IPS DF 19.7 (cell line): ENCODE results near the gene HDAC4.

Experiments used
- DNase-seq: peaks from one replicate; pipeline ENCODE4 v3.0.0-alpha.2; 2013; ENCODE audit warnings: low read depth, low spot score

Gene HDAC4

DNA sequence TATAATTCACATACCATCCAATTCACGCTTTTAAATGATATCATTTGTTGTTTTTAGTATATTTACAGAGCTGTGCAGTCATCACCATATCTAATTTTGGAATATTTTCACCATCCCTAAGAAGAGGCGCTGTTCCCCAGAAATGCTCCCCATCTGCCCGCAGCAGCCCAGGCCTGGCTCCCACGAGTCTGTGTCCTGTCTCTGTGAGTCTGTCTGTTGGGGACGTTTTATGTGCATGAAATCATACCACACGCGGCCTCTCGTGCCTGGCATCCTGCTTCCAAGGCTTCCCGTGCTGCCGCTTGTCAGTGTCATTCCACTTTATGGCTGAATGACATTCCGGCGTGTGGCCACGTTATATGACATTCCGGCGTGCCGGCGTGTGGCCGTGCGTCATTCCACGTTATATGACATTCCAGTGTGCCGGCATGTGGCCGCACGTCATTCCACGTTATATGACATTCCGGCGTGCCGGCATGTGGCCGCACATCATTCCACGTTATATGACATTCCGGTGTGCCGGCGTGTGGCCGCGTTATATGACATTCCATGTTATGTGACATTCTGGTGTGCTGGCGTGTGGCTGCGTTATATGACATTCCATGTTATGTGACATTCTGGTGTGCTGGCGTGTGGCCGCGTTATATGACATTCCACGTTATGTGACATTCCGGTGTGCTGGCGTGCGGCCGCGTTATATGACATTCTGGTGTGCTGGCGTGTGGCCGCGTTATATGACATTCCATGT, 276.5 kb downstream of the HDAC4 start:
- DNase-seq = no peak

DNA sequence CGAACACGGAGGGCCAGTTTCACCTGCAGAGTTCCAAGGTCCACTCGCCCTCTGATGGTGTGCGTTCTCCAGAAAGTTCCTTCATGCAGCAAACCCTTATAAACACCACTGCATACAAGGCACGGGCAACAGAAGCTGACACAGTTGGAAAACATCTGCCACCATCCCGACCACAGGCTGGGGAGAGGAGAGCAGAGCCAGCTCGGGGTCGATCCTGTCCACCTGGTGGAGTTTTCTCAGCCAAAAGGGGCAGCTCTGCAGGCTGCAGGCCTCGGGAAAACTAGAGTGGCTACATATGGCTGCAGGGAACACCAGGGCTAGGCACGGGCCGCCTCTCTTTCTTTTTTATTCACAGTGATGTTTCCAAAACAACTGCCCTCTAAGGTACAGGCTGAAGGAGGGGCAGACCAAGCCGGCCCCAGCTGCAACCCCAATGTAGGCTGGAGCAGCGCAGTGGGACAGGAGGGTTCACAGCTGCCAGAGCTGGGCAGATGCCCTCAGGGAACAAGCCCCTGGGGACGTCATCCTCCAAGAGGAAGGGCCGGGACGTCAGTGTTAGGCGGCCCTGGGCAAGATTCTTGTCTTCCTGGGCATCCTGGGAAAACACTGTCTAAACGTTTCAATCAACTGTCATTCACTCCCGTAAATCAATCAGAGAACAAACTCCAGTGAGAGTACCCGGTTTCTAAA, 278.3 kb downstream of the HDAC4 start:
- DNase-seq = no peak

DNA sequence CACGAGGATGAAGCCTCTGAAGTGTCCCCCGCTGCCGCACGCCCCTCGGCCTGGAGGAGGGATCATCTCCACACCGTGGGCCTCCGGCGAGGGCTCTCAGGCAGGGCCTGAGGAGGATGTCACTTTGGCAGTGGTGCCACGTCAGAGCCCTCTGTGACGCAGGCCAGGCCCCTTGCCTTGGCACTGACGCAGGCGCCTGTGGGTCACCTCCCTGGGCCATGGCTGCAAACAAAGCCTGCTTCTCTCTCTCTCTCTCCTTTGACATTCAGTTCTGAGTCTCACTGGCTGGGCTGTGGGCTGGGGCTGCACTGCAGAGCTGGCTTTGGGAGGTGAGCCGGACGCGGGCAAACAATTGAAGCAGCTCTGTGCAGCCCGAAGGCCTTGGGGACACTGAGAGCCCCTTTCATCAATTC, 279.2 kb downstream of the HDAC4 start:
- no peak for DNase-seq

DNA sequence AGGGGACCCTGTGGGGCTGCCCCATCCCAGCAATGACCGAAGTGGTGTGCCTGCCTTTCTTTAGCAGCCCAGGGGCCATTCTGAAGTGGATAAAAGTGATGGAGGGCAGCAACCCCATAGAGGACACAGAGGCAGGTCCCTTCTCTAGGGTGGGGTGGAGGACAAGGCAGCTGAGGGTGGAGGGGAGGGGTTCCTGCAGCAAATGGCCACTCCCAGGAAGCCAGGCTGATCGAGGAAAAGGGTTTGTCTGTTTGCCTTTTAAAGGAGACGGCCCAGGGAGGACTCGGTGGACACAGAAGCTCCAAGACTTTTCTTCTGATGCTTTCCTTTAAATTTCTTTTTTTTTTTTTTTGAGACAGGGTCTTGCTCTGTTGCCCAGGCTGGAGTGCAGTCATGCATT, 280.2 kb downstream of the HDAC4 start:
- no peak for DNase-seq

DNA sequence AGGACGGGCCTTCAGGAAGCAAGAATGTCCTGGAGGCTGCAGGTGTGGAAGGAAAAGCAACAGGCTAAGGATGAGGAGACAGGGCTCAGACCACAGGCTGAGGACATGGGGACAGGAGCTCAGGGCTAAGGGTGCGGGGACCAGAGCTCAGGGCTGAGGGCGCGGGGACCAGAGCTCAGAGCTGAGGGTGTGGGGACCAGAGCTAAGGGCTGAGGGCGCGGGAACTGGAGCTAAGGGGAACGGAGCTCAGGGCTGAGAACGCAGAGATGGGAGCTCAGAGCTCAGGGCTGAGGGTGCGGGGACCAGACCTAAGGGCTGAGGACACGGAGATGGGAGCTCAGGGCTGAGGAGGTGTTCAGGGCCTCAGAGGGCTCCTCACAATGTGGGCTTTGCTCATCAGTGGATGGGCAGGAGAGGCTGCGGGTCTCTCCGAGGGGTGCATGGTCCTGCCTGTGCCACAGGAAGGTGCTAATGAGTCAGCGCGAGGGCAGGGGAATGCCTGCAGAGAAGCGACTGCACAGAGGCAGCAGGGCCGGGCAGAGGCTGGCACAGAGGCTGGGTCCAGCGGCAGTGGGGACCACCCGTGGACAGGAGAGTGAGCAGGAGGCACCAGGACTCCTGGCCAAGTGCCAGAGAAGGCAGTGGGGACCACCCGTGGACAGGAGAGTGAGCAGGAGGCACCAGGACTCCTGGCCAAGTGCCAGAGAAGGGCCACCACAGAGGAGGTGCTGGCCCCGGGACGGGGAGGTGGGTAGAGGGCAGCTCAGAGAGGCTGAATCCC, 281.3 kb downstream of the HDAC4 start:
- no peak for DNase-seq

DNA sequence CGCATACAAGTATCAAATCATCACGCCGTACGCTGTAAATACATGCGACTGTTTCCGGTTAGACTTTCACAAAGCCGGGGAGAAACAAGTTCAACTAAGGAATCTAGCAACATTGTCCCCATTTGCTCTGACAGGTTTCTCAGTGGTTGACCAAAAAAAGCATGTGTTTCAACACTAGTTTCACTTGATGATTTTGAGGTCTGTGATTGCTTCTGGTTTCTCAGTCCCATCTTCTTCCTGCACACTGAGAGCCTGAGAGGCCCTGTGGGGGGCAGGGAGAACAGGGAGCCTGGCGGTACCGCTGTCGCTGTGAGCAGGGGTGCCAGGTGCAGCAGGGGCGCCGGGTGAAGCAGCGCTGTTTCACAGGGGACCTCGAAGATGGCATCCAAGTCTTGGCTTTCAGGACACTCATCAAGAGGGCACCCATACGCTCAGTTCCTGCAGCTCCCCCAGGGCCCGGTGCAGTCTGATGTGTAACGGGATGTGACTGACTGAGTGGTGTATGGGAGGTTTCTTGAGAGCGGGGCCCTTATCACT, 282.1 kb downstream of the HDAC4 start:
- no peak for DNase-seq

DNA sequence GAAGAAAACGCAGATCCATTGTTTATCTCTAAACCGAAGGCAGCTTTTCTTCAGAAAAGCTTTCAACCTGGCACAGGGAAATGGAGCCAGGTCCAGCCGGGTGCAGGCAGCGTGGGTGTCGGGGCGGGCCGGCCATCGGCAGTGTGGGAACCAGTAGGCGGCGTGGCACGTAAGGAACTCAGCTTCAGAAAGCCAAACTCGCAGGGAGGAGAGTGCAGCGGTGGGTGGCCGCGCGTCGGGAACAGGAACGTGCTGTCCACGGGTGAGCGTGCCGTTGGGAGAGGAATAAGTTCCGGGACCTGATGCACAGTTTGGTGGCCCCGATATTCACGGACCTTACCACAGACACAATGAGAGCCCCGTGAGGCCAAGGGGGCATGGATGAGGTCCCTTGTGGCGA, 282.6 kb downstream of the HDAC4 start:
- no peak for DNase-seq

GRCh38 chr2:239117831-239118230, 283.0 kb downstream of the HDAC4 start:
- no peak for DNase-seq

- no peak for DNase-seq
Measured at GRCh38 chr2:239116456-239117246, 284.2 kb downstream of the HDAC4 start.

- no peak for DNase-seq
Measured at GRCh38 chr2:239115616-239116015, 285.2 kb downstream of the HDAC4 start.

DNA sequence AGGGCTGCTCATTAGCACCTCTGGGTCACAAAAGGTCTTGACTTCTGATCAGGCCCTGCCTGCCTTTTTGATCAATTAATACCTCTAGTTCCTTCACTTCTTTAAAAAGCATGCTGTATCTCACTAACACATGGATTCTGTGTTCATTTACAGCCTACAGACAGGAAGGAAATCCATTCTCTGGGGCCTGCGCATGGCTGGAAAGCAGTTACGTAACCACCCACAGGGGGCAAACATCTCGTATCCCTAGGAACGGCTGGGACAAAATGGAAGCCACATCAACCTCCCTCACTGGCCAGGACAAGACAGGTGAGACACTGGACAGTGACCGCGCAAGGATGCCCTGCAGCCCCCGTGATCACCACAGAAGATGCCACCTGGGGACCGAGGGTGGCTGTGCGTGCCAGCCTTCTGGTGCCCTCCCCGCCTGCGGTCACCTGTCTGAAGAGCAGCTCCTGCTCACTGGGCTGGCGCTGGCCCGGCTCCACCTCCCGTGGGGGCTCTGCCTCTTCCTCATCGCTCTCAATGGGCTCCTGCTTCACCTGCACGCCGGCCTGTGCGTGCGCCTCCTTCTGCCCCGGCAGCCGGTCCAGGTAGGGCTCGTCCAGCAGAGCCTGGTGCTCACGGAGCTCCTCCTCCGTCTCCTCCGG, 286.1 kb downstream of the HDAC4 start:
- DNase-seq = no peak

GRCh38 chr2:239114119-239114581, 286.7 kb downstream of the HDAC4 start:
- DNase-seq = no peak

DNA sequence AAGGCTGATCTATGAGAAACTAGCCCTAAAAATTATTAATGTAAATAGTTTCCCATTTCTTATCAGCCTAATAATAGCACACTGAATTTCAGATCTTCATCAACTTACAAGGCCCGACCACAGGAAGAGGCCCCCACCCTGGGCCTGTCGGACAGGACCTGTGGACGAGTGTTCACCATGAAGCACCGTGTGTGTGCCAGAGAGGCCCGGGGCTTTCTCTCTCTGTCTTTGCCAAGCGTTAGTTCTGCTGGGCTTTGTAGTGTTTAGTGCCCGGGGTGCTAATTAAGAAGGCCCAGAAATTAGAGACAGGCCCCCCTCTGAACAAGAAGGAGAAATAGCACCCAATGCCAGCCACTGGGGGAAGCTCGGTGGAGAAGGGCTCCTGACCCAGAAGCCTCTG, 287.2 kb downstream of the HDAC4 start:
- DNase-seq = no peak

DNA sequence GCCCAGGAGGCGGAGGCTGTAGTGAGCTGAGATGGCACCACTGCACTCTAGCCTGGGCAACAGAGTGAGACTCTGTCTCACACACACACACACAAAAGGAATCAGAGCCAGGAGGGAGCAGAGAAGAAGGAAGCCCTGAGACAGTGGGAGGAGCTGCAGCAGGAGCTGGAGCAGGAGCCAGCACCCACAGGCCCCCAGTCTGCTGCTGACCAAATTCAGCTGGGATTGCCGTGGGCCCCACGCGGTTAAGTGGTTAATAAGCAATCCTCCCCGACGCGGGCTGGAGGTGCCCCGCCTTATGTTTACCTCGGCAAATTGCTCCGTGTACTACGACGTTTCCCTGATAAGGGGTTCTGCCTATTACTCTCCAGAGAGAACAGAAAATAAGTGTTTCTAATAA, 287.6 kb downstream of the HDAC4 start:
- DNase-seq = no peak

- DNase-seq = no peak
Measured at GRCh38 chr2:239112127-239112774, 288.6 kb downstream of the HDAC4 start.

DNA sequence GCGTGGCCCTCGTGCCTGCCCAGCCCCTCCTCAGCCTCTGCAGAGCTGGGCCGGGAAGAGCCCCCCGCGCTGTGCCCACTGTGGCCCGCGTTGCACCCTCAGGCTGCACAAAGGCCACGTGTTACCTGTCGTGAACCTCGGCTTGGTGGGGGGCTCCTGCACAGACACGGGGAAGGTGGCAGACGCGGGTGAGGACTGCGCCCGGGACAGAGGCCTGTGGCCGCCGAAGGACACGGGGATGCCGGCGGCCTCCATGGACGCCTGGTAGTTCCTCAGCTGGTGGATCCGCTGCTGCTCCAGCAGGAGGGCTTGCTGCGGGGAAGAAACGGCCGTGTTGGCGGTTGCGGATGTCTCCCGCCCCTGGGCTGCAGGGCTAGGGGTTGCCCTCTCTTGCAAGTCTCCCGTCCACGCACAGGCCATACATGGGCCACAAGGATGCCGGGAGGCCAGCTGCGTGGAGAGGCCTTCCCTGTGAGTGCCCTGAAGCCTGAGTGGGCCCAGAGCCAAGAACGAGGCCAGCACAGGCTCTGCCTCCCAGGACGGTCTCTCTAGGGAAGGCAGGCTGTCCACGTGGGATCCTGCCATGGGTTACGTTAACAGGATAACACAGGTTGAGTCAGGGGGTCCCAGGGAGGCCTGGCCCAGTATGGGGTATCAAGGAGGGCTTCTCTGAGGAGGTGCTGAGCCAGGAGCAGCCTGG, 289.3 kb downstream of the HDAC4 start:
- no peak for DNase-seq

GRCh38 chr2:239110595-239111048, 290.2 kb downstream of the HDAC4 start:
- DNase-seq = no peak

- no peak for DNase-seq
Measured at GRCh38 chr2:239109928-239110545, 290.8 kb downstream of the HDAC4 start.
